SU-DHL-6 (cell line): ENCODE measurements around the gene PICALM.

Experiments
- H2AFZ ChIP-seq: fragments of 200-600 bp; sonication (generic); 2 replicates; pipeline ENCODE4 v1.6.1; 2014; ENCODE audit warnings: low read depth, mild to moderate bottlenecking, moderate library complexity, mixed read lengths, antibody characterized with exemption, low read length; ENCODE audit not compliant: severe bottlenecking
- H3F3A ChIP-seq: fragments of 200-600 bp; shearing (Covaris generic); 2 replicates; pipeline ENCODE4 v1.6.0; 2016; ENCODE audit warnings: antibody characterized with exemption, mild to moderate bottlenecking; ENCODE audit not compliant: insufficient read depth
- H3K27ac ChIP-seq: fragments of 200-600 bp; sonication (generic); 2 replicates; pipeline ENCODE4 v1.5.1; 2016; ENCODE audit warnings: low read depth, mild to moderate bottlenecking, low read length, moderate library complexity, mixed read lengths
- H3K27me3 ChIP-seq: fragments of 200-600 bp; sonication (generic), shearing (Covaris generic); 2 replicates; pipeline ENCODE4 v1.6.0; 2014; ENCODE audit warnings: mild to moderate bottlenecking, low read length
- H3K36me3 ChIP-seq: fragments of 200-600 bp; sonication (generic); 2 replicates; pipeline ENCODE4 v1.6.1; 2014; ENCODE audit warnings: mild to moderate bottlenecking, low read length, mixed read lengths
- H3K4me2 ChIP-seq: fragments of 300-600, 200-600 bp; shearing (Covaris generic), sonication (generic); 2 replicates; pipeline ENCODE4 v1.6.0; 2014; ENCODE audit warnings: low read length, low read depth, mild to moderate bottlenecking; ENCODE audit not compliant: poor library complexity, severe bottlenecking
- H3K4me3 ChIP-seq: fragments of 200-600 bp; sonication (generic); 2 replicates; pipeline ENCODE4 v1.5.1; 2014; ENCODE audit warnings: antibody characterized with exemption, low read length, mild to moderate bottlenecking, mixed read lengths; ENCODE audit not compliant: insufficient read depth, poor library complexity, severe bottlenecking
- H3K79me2 ChIP-seq: fragments of 200-600 bp; sonication (generic); 2 replicates; pipeline ENCODE4 v1.6.1; 2014; ENCODE audit warnings: mild to moderate bottlenecking, low read length, moderate library complexity; ENCODE audit not compliant: insufficient read depth
- H3K9ac ChIP-seq: fragments of 200-600 bp; sonication (generic); 2 replicates; pipeline ENCODE4 v1.7.0; 2014; ENCODE audit warnings: mild to moderate bottlenecking, low read length
- H3K9me2 ChIP-seq: fragments of 200-600 bp; sonication (generic); replicated peaks from 2 replicates; pipeline ENCODE4 v1.6.1; 2014; ENCODE audit warnings: low read length; ENCODE audit not compliant: insufficient read depth
- H3K9me3 ChIP-seq: fragments of 200-600 bp; sonication (generic); 2 replicates; pipeline ENCODE4 v1.6.1; 2014; ENCODE audit warnings: low read length, mixed read lengths; ENCODE audit not compliant: insufficient read depth
- H4K20me1 ChIP-seq: fragments of 200-600 bp; sonication (generic); 2 replicates; pipeline ENCODE4 v1.6.1; 2014; ENCODE audit warnings: low read depth, mild to moderate bottlenecking, antibody characterized with exemption, low read length, moderate library complexity, mixed read lengths
- EZH2phosphoT487 ChIP-seq: fragments of 200-600 bp; sonication (generic), shearing (Covaris generic); conservative IDR thresholded peaks from 2 replicates; pipeline ENCODE4 v1.6.1; 2018; ENCODE audit warnings: mild to moderate bottlenecking, antibody characterized with exemption, low read length, moderate library complexity, mixed read lengths
- TF ChIP-seq, protein P1 (sequence below): fragments of 200-600 bp; sonication (generic); IDR thresholded peaks from one replicate; pipeline ENCODE4 v1.5.1; 2017; ENCODE audit warnings: antibody characterized with exemption, mild to moderate bottlenecking, low read length, moderate library complexity; ENCODE audit not compliant: insufficient read depth, poor library complexity, severe bottlenecking

Gene PICALM, protein sequence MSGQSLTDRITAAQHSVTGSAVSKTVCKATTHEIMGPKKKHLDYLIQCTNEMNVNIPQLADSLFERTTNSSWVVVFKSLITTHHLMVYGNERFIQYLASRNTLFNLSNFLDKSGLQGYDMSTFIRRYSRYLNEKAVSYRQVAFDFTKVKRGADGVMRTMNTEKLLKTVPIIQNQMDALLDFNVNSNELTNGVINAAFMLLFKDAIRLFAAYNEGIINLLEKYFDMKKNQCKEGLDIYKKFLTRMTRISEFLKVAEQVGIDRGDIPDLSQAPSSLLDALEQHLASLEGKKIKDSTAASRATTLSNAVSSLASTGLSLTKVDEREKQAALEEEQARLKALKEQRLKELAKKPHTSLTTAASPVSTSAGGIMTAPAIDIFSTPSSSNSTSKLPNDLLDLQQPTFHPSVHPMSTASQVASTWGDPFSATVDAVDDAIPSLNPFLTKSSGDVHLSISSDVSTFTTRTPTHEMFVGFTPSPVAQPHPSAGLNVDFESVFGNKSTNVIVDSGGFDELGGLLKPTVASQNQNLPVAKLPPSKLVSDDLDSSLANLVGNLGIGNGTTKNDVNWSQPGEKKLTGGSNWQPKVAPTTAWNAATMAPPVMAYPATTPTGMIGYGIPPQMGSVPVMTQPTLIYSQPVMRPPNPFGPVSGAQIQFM

DNA sequence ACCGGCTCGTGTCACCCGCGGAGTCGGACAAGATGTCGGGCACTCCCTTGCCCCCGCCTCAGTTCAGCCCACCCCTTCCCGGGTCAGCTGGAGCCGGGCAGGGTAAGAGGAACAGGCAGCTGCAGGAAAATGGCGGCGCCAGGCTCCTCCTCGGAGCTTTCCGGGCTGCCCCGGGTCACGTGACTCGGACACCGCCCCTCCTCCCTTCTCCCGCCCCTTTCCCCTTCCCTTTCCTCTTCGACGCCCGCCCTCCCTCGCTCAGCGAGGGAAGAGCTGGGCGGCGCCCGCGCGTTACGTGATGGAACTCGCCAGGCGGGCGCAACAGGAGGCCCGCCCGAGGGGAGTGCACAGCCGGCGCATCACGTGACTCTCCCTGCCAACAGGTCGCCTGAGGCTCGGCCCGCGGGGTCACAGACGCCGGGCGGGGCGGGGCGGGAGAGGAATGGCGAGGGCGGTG, at the start of gene PICALM:
TSS of gene PICALM (minus strand) at position 134 of the 457 bp plus-strand sequence. CDS start 304 bp downstream, outside the sequence.
- H3K9me2 ChIP-seq = no peaks in the 10 kb centered on the region
- H3F3A ChIP-seq = peaks cover 21% of the 10 kb centered on the region

DNA sequence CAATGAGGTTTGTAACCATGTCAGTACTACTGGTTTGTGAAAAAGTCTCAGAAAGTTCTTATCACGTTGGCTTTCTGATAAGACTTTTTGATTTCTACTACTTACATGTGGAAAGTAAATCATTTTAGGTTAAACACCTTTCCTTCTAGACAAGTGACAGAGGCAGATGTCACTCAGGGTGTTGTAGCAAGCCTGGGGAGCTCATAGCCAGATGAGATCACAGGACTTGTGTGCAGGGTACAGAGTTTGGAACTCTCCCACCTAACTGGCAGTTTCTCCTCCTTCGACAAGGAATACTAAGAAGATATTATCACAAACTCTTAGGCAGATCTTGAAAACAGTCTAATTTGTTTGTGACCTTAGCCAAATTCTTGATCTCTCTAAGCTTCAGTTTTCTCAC, 49.4 kb upstream of the PICALM start:
- Histone ChIP-seq H2AFZ (no peak overlapping the region), H3K4me3 (no peak overlapping the region), H3K36me3 (no peaks in the 10 kb centered on the region), H3K79me2 (no peaks in the 10 kb centered on the region), H4K20me1 (no peaks in the 10 kb centered on the region), H3K9me2 (no peaks in the 10 kb centered on the region), H3F3A (no peaks in the 10 kb centered on the region), H3K9me3 (no peaks in the 10 kb centered on the region), H3K4me2 (no peak overlapping the region), H3K27me3 (no peaks in the 10 kb centered on the region), H3K27ac (no peak overlapping the region), H3K9ac (no peak overlapping the region)
- no peak for TF ChIP-seq EZH2phosphoT487
- TF ChIP-seq, protein P1, sequence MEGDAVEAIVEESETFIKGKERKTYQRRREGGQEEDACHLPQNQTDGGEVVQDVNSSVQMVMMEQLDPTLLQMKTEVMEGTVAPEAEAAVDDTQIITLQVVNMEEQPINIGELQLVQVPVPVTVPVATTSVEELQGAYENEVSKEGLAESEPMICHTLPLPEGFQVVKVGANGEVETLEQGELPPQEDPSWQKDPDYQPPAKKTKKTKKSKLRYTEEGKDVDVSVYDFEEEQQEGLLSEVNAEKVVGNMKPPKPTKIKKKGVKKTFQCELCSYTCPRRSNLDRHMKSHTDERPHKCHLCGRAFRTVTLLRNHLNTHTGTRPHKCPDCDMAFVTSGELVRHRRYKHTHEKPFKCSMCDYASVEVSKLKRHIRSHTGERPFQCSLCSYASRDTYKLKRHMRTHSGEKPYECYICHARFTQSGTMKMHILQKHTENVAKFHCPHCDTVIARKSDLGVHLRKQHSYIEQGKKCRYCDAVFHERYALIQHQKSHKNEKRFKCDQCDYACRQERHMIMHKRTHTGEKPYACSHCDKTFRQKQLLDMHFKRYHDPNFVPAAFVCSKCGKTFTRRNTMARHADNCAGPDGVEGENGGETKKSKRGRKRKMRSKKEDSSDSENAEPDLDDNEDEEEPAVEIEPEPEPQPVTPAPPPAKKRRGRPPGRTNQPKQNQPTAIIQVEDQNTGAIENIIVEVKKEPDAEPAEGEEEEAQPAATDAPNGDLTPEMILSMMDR = no peak

More for the DNA sequence above, at the start of gene PICALM:
- Histone ChIP-seq H3K36me3 (no peaks in the 10 kb centered on the region), H3K27me3 (no peaks in the 10 kb centered on the region), H4K20me1 (peaks cover 23% of the 10 kb centered on the region), H3K9me3 (no peaks in the 10 kb centered on the region), H3K9ac (peak within 1 kb of the TSS; percentile 86), H2AFZ (peak within 1 kb of the TSS; percentile 64), H3K27ac (peak within 1 kb of the TSS; percentile 79), H3K79me2 (peaks cover 46% of the 10 kb centered on the region), H3K4me3 (peak within 1 kb of the TSS; percentile 96), H3K4me2 (peak within 1 kb of the TSS; percentile 85)
- TF ChIP-seq EZH2phosphoT487 = no peak
- TF ChIP-seq, protein P1 = no peak

DNA sequence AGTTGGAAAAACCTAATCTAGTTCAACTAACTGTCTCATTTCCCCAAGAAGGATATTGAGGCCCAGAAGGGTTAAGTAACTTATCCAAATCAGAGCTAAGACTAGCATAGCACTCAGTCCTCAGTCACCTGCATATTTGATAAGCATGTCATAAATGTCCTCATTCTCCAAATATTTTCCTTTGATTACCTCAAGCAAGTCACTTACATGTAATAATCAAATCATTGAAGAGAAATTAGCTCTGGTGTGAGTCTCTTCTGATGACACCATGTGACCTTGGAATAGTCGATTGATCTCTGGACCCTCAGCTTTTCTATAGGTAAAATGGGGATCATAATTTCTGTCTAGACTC, 48.8 kb upstream of the PICALM start:
- TF ChIP-seq, protein P1 = no peak
- TF ChIP-seq EZH2phosphoT487 = no peak
- no peak overlapping the region for H2AFZ ChIP-seq
- H3K27me3 ChIP-seq = no peaks in the 10 kb centered on the region
- no peaks in the 10 kb centered on the region for H3K9me3 ChIP-seq
- no peak overlapping the region for H3K4me2 ChIP-seq
- no peaks in the 10 kb centered on the region for H3K79me2 ChIP-seq
- no peak overlapping the region for H3K27ac ChIP-seq
- H3K9ac ChIP-seq = no peak overlapping the region
- no peaks in the 10 kb centered on the region for H4K20me1 ChIP-seq
- H3K36me3 ChIP-seq = no peaks in the 10 kb centered on the region
- no peaks in the 10 kb centered on the region for H3K9me2 ChIP-seq
- H3F3A ChIP-seq = no peaks in the 10 kb centered on the region
- no peak overlapping the region for H3K4me3 ChIP-seq
